CD4-positive, CD25-positive, alpha-beta regulatory T cell (primary cell): ENCODE data around the gene GRIK4. TPM values are rescaled to one million over a fixed set of nuclear protein-coding genes. Genes with fewer than 3 reads are reported as not detected.

Experiments used
- ATAC-seq, 2 donors: fragments of 150-1000 bp; cut with Tn5 transposase; one replicate each; pipeline ENCODE4 v1.10.0; 2021; ENCODE audit warnings: low read depth in 2 of 2, moderate number of reproducible peaks in 2 of 2, moderate library complexity in 1 of 2
- DNase-seq, 3 donors: peaks; one replicate each; pipeline versions ENCODE4 v3.0.0 to v3.0.0-alpha.2; 2012 to 2022; ENCODE audit warnings: mixed read lengths in 1 of 3
- H3K27ac ChIP-seq: one replicate; pipeline ENCODE4 v1.7.0; 2013; ENCODE audit warnings: mild to moderate bottlenecking, low read length; ENCODE audit not compliant: insufficient read depth, poor library complexity, severe bottlenecking
- H3K27me3 ChIP-seq: one replicate; pipeline ENCODE4 v1.7.0; 2013; ENCODE audit warnings: low read length; ENCODE audit not compliant: control insufficient read depth, insufficient read depth
- H3K36me3 ChIP-seq: one replicate; pipeline ENCODE4 v1.7.0; 2013; ENCODE audit warnings: mild to moderate bottlenecking, low read length, moderate library complexity; ENCODE audit not compliant: control insufficient read depth, insufficient read depth
- H3K4me1 ChIP-seq: 2 replicates; pipeline ENCODE4 v1.7.0; 2013; ENCODE audit warnings: mild to moderate bottlenecking, low read length; ENCODE audit not compliant: insufficient read depth, control insufficient read depth, poor library complexity, severe bottlenecking
- H3K4me3 ChIP-seq: one replicate; pipeline ENCODE4 v1.7.0; 2013; ENCODE audit warnings: low read depth, mild to moderate bottlenecking, low read length, moderate library complexity
- H3K9me3 ChIP-seq, 2 experiments: 1 replicate in 1 of 2; 2 replicates in 1 of 2; pipeline ENCODE4 v1.7.0; 2013; ENCODE audit warnings: low read length in 2 of 2, mild to moderate bottlenecking in 1 of 2, moderate library complexity in 1 of 2; ENCODE audit not compliant: control insufficient read depth in 2 of 2
- H3K27ac Mint-ChIP-seq, 3 donors: one replicate each; pipeline ENCODE4 v1.8.0; 2020 to 2022; ENCODE audit warnings: mild to moderate bottlenecking in 3 of 3, mixed read lengths in 3 of 3, moderate library complexity in 2 of 3
- H3K27me3 Mint-ChIP-seq: one replicate; pipeline ENCODE4 v1.8.0; 2022; ENCODE audit warnings: mild to moderate bottlenecking, mixed read lengths
- H3K36me3 Mint-ChIP-seq: one replicate; pipeline ENCODE4 v1.8.0; 2020; ENCODE audit warnings: mixed read lengths
- H3K4me1 Mint-ChIP-seq, 4 donors: one replicate each; pipeline ENCODE4 v1.8.0; 2020 to 2022; ENCODE audit warnings: mixed read lengths in 4 of 4, mild to moderate bottlenecking in 1 of 4
- H3K4me3 Mint-ChIP-seq, 4 donors: one replicate each; pipeline ENCODE4 v1.8.0; 2020 to 2022; ENCODE audit warnings: mild to moderate bottlenecking in 4 of 4, mixed read lengths in 4 of 4, moderate library complexity in 3 of 4
- H3K9me3 Mint-ChIP-seq, 7 donors: one replicate each; pipeline ENCODE4 v1.8.0; 2020 to 2022; ENCODE audit warnings: mixed read lengths in 7 of 7, mild to moderate bottlenecking in 3 of 7, moderate library complexity in 2 of 7
- polyA plus RNA-seq, 4 donors: library from polyadenylated mRNA; unstranded; fragments of 300-500 nt; fragmentation: Illumina TruSeq; gene quantifications; one replicate each; pipeline ENCODE4 v1.2.3, GENCODE V29; 2021
- total RNA-seq: library from RNA; stranded (reverse); gene quantifications from one replicate; pipeline ENCODE4 v1.2.3, GENCODE V29; 2022

Gene GRIK4
- total and polyA plus RNA-seq, 5 donors from 2014 or later: not detected

- Histone ChIP-seq H3K9me3 (no peaks in the 10 kb centered on the region), H3K36me3 (no peaks in the 10 kb centered on the region), H3K27me3 (peaks cover 4% of the 10 kb centered on the region), H3K4me3 (no peak overlapping the region), H3K4me1 (no peaks in the 10 kb centered on the region), H3K27ac (no peak overlapping the region)
- Mint-ChIP-seq H3K36me3 (no peaks in the 10 kb centered on the region), H3K4me1 (peaks cover 0 to 6% (median 1%) of the 10 kb centered on the region in 4 donors), H3K9me3 (peaks cover 0 to 11% (median 0%) of the 10 kb centered on the region in 7 donors), H3K27ac (no peak overlapping the region), H3K4me3 (no peak overlapping the region), H3K27me3 (peaks cover 20% of the 10 kb centered on the region)
- DNase-seq (no peak), ATAC-seq (no peak)
These were observed 207.8 kb downstream of the GRIK4 start for GRCh38 chr11:120719348-120719747.

GRCh38 chr11:120720760-120721159 is 209.2 kb downstream of the GRIK4 start:
- Histone ChIP-seq H3K27ac (no peak overlapping the region), H3K27me3 (peaks cover 4% of the 10 kb centered on the region), H3K4me3 (no peak overlapping the region), H3K9me3 (no peaks in the 10 kb centered on the region), H3K4me1 (no peaks in the 10 kb centered on the region), H3K36me3 (no peaks in the 10 kb centered on the region)
- Mint-ChIP-seq H3K36me3 (no peaks in the 10 kb centered on the region), H3K27me3 (peaks cover 17% of the 10 kb centered on the region), H3K4me3 (no peak overlapping the region), H3K27ac (peak overlapping the region in 1 of 3 donors; percentile 39), H3K4me1 (no peaks in the 10 kb centered on the region), H3K9me3 (peaks cover 0 to 8% (median 0%) of the 10 kb centered on the region in 7 donors)
- ATAC-seq (no peak), DNase-seq (no peak)

GRCh38 chr11:120722524-120722923 is 211.0 kb downstream of the GRIK4 start:
- Mint-ChIP-seq H3K27ac (no peak overlapping the region), H3K4me3 (no peak overlapping the region), H3K9me3 (peaks cover 0 to 8% (median 0%) of the 10 kb centered on the region in 7 donors), H3K4me1 (no peaks in the 10 kb centered on the region), H3K27me3 (peaks cover 17% of the 10 kb centered on the region), H3K36me3 (no peaks in the 10 kb centered on the region)
- Histone ChIP-seq H3K9me3 (peaks cover 3 to 10% of the 10 kb centered on the region in 2 experiments), H3K36me3 (no peaks in the 10 kb centered on the region), H3K27me3 (peaks cover 4% of the 10 kb centered on the region), H3K4me1 (no peaks in the 10 kb centered on the region), H3K4me3 (no peak overlapping the region), H3K27ac (no peak overlapping the region)
- ATAC-seq: no peak
- DNase-seq: no peak

- H3K27ac Mint-ChIP-seq: no peak overlapping the region
- H3K4me3 Mint-ChIP-seq: no peak overlapping the region
- no peaks in the 10 kb centered on the region for H3K36me3 Mint-ChIP-seq
- no peak for DNase-seq
- Histone ChIP-seq H3K4me1 (no peaks in the 10 kb centered on the region), H3K27me3 (peaks cover 4% of the 10 kb centered on the region), H3K27ac (no peak overlapping the region), H3K4me3 (no peak overlapping the region), H3K9me3 (peaks cover 3 to 10% of the 10 kb centered on the region in 2 experiments), H3K36me3 (no peaks in the 10 kb centered on the region)
- peaks cover 0 to 8% (median 5%) of the 10 kb centered on the region in 7 donors for H3K9me3 Mint-ChIP-seq
- H3K27me3 Mint-ChIP-seq: peaks cover 17% of the 10 kb centered on the region
- ATAC-seq: no peak
- no peaks in the 10 kb centered on the region for H3K4me1 Mint-ChIP-seq
These were observed 212.2 kb downstream of the GRIK4 start for GRCh38 chr11:120723751-120724150.

GRCh38 chr11:120727752-120728151 is 216.2 kb downstream of the GRIK4 start:
- DNase-seq (no peak), ATAC-seq (no peak)
- Histone ChIP-seq H3K27ac (no peak overlapping the region), H3K4me3 (no peak overlapping the region), H3K27me3 (no peaks in the 10 kb centered on the region), H3K9me3 (peaks cover 3 to 10% of the 10 kb centered on the region in 2 experiments), H3K4me1 (no peaks in the 10 kb centered on the region), H3K36me3 (no peaks in the 10 kb centered on the region)
- Mint-ChIP-seq H3K4me3 (no peak overlapping the region), H3K4me1 (no peaks in the 10 kb centered on the region), H3K36me3 (no peaks in the 10 kb centered on the region), H3K27me3 (peaks cover 11% of the 10 kb centered on the region), H3K27ac (no peak overlapping the region), H3K9me3 (peaks cover 0 to 14% (median 4%) of the 10 kb centered on the region in 7 donors)

GRCh38 chr11:120735035-120735434 is 223.5 kb downstream of the GRIK4 start:
- no peaks in the 10 kb centered on the region for H3K36me3 ChIP-seq
- H3K27me3 Mint-ChIP-seq: peaks cover 20% of the 10 kb centered on the region
- H3K4me3 Mint-ChIP-seq: no peak overlapping the region
- DNase-seq (no peak), ATAC-seq (no peak)
- no peaks in the 10 kb centered on the region for H3K36me3 Mint-ChIP-seq
- H3K27me3 ChIP-seq: peaks cover 2% of the 10 kb centered on the region
- no peak overlapping the region for H3K27ac ChIP-seq
- H3K4me1 Mint-ChIP-seq: no peaks in the 10 kb centered on the region
- no peaks in the 10 kb centered on the region for H3K9me3 ChIP-seq
- peaks cover 0 to 4% (median 0%) of the 10 kb centered on the region in 7 donors for H3K9me3 Mint-ChIP-seq
- no peaks in the 10 kb centered on the region for H3K4me1 ChIP-seq
- H3K27ac Mint-ChIP-seq: no peak overlapping the region
- H3K4me3 ChIP-seq: no peak overlapping the region

GRCh38 chr11:120738516-120739046 is 227.0 kb downstream of the GRIK4 start:
- H3K9me3 Mint-ChIP-seq: peaks cover 0 to 1% (median 0%) of the 10 kb centered on the region in 7 donors
- peaks cover 6% of the 10 kb centered on the region for H3K27me3 Mint-ChIP-seq
- H3K27ac ChIP-seq: no peak overlapping the region
- H3K4me1 ChIP-seq: no peaks in the 10 kb centered on the region
- no peaks in the 10 kb centered on the region for H3K36me3 ChIP-seq
- ATAC-seq (no peak), DNase-seq (no peak)
- H3K27me3 ChIP-seq: peaks cover 2% of the 10 kb centered on the region
- H3K4me3 Mint-ChIP-seq: no peak overlapping the region
- H3K4me3 ChIP-seq: no peak overlapping the region
- H3K4me1 Mint-ChIP-seq: no peaks in the 10 kb centered on the region
- H3K36me3 Mint-ChIP-seq: no peaks in the 10 kb centered on the region
- H3K27ac Mint-ChIP-seq: no peak overlapping the region
- H3K9me3 ChIP-seq: no peaks in the 10 kb centered on the region

- H3K36me3 ChIP-seq: no peaks in the 10 kb centered on the region
- H3K4me3 Mint-ChIP-seq: no peak overlapping the region
- no peaks in the 10 kb centered on the region for H3K4me1 ChIP-seq
- no peaks in the 10 kb centered on the region for H3K4me1 Mint-ChIP-seq
- no peak overlapping the region for H3K27ac Mint-ChIP-seq
- H3K9me3 Mint-ChIP-seq: peaks cover 0 to 1% (median 0%) of the 10 kb centered on the region in 7 donors
- H3K27ac ChIP-seq: no peak overlapping the region
- no peak overlapping the region for H3K4me3 ChIP-seq
- H3K36me3 Mint-ChIP-seq: no peaks in the 10 kb centered on the region
- H3K27me3 ChIP-seq: no peaks in the 10 kb centered on the region
- no peaks in the 10 kb centered on the region for H3K27me3 Mint-ChIP-seq
- DNase-seq (no peak), ATAC-seq (no peak)
- H3K9me3 ChIP-seq: no peaks in the 10 kb centered on the region
These were observed 228.2 kb downstream of the GRIK4 start for GRCh38 chr11:120739780-120740179.
